GM12878 (cell line): Measurements from ENCODE around the gene OR2T11. TPM values are rescaled to one million over a fixed set of nuclear protein-coding genes. Genes with fewer than 3 reads are reported as not detected.

Experiments used
- ATAC-seq: fragments of 200-7000 bp; cut with Tn5 transposase; 3 replicates; pipeline ENCODE4 v1.9.1; 2020; ENCODE audit warnings: mild to moderate bottlenecking, moderate library complexity
- BruUV-seq: library from RNA; stranded (reverse); fragments of 400-500 nt; replicated peaks from 2 replicates; lab custom pipeline; 2021; lab: Mats Ljungman, UMichigan
- CTCF ChIA-PET: fragments of 300-600 bp; sonication (Branson Sonifier 250); formaldehyde crosslinking; extraction: SDS; loops from one replicate; lab custom pipeline; 2021; ENCODE audit warnings: inconsistent platforms; lab: Yijun Ruan, JAX
- POLR2A ChIA-PET: fragments of 350-600 bp; formaldehyde crosslinking; extraction: SDS; loops from one replicate; lab custom pipeline; 2021; ENCODE audit warnings: inconsistent platforms; lab: Charles Lee
- RAD21 ChIA-PET: fragments of 300-600 bp; sonication (Branson Sonifier 250); formaldehyde crosslinking; loops from one replicate; lab custom pipeline; 2023; ENCODE audit warnings: antibody characterized with exemption; ENCODE audit not compliant: unreplicated experiment; lab: Charles Lee
- SMC1A ChIA-PET: fragments of 300-600 bp; sonication (Branson Sonifier 250); formaldehyde crosslinking; loops from one replicate; lab custom pipeline; 2023; ENCODE audit not compliant: unreplicated experiment, uncharacterized antibody; lab: Charles Lee
- DNase-seq: peaks from one replicate; pipeline ENCODE4 v3.0.0-alpha.2; 2011; ENCODE audit warnings: low read depth, low spot score
- FAIRE-seq: peaks from 3 replicates; lab custom pipeline; 2011; peaks lifted over from hg19 to GRCh38; lab: Jason Lieb, UNC
- H2AFZ ChIP-seq: 2 replicates; pipeline ENCODE4 v1.6.0; 2011; ENCODE audit warnings: low read depth, low read length, control low read depth; ENCODE audit not compliant: control insufficient read depth
- H3K27ac ChIP-seq: 2 replicates; pipeline ENCODE4 v1.5.1; 2011; ENCODE audit warnings: control low read depth; ENCODE audit not compliant: control insufficient read depth, insufficient read depth
- H3K27me3 ChIP-seq, 2 experiments: replicated peaks in 1 of 2; 2 replicates each; pipeline versions ENCODE4 v1.6.0 to v1.6.1; 2011; ENCODE audit warnings: low read length in 1 of 2; ENCODE audit not compliant: control insufficient read depth in 2 of 2, insufficient read depth in 2 of 2
- H3K36me3 ChIP-seq, 2 experiments: 2 replicates each; pipeline ENCODE4 v1.5.1; 2011; ENCODE audit warnings: low read length in 1 of 2; ENCODE audit not compliant: control insufficient read depth in 2 of 2, insufficient read depth in 2 of 2
- H3K4me1 ChIP-seq: 2 replicates; pipeline ENCODE4 v1.6.1; 2011; ENCODE audit warnings: mild to moderate bottlenecking, low read length, moderate library complexity, mixed read lengths; ENCODE audit not compliant: control insufficient read depth, insufficient read depth
- H3K4me2 ChIP-seq: 2 replicates; pipeline ENCODE4 v1.6.0; 2011; ENCODE audit warnings: control low read depth; ENCODE audit not compliant: control insufficient read depth, insufficient read depth
- H3K4me3 ChIP-seq: fragments of 200-600 bp; sonication (generic); 2 replicates; pipeline ENCODE4 v1.5.1; 2016
- H3K79me2 ChIP-seq: 2 replicates; pipeline ENCODE4 v1.6.0; 2011; ENCODE audit warnings: low read length; ENCODE audit not compliant: control insufficient read depth, insufficient read depth
- H3K9ac ChIP-seq: 2 replicates; pipeline ENCODE4 v1.8.0; 2011; ENCODE audit warnings: low read length, control low read depth, mixed read lengths; ENCODE audit not compliant: control insufficient read depth, insufficient read depth
- H3K9me3 ChIP-seq: replicated peaks from 3 replicates; pipeline ENCODE4 v1.5.1; 2011; ENCODE audit warnings: mild to moderate bottlenecking, low read length; ENCODE audit not compliant: control insufficient read depth, insufficient read depth
- H4K20me1 ChIP-seq: 2 replicates; pipeline ENCODE4 v1.6.0; 2011; ENCODE audit not compliant: control insufficient read depth, insufficient read depth
- CBFB ChIP-seq: IDR thresholded peaks from 2 replicates; pipeline ENCODE4 v1.6.1; 2016; ENCODE audit warnings: antibody characterized with exemption, low read depth
- EED ChIP-seq: sonication (generic); IDR thresholded peaks from 2 replicates; pipeline ENCODE4 v1.6.1; 2016; ENCODE audit warnings: antibody characterized with exemption, low read depth
- HCFC1 ChIP-seq: fragments of 150-350 bp; IDR thresholded peaks from 2 replicates; pipeline ENCODE4 v1.6.1; 2014; ENCODE audit warnings: low read length
- HDAC6 ChIP-seq: fragments of 200-600 bp; sonication (generic); IDR thresholded peaks from one replicate; pipeline ENCODE4 v1.8.0; 2017; ENCODE audit warnings: antibody characterized with exemption; ENCODE audit not compliant: unreplicated experiment
- MXI1 ChIP-seq: fragments of 150-350 bp; IDR thresholded peaks from 2 replicates; pipeline ENCODE4 v1.6.1; 2011; ENCODE audit warnings: low read depth, mild to moderate bottlenecking, inconsistent platforms, low read length, improper control_type of control experiment
- RFX5 ChIP-seq: IDR thresholded peaks from 2 replicates; pipeline ENCODE4 v1.6.1; 2011; ENCODE audit warnings: low read depth, low read length, improper control_type of control experiment
- ZNF622 ChIP-seq: fragments of 450-650 bp; IDR thresholded peaks from 2 replicates; pipeline ENCODE4 v1.6.1; 2017; ENCODE audit warnings: mild to moderate bottlenecking, inconsistent platforms
- WGBS: methylation state at CpG from one replicate; pipeline ENCODE4 v1.1.6; 2016; ENCODE audit warnings: low lambda C conversion rate; ENCODE audit not compliant: insufficient replicate concordance, insufficient coverage; ENCODE audit errors: missing lambda C conversion rate; 5-methylcytosine and 5-hydroxymethylcytosine counted together
- in situ Hi-C: fragments of 300-500 bp; cut with MboI; formaldehyde crosslinking; loops from 9 replicates; pipeline ENCODE4 v1.14.3; 2018; ENCODE audit warnings: mixed read lengths
- intact Hi-C: fragments of 100-400 bp; cut with micrococcal nuclease; formaldehyde crosslinking; loops from one replicate; pipeline ENCODE4 v1.14.2; 2022; ENCODE audit not compliant: unreplicated experiment
- polyA plus RNA-seq, 11 experiments: library from polyadenylated mRNA; depleted of rRNA in 4 of 11; unstranded in 6 of 11; stranded (reverse) in 5 of 11; fragments of >200 nt; fragmentation: Nextera tagmentation in 4 of 11; fragmentation: Illumina TruSeq in 1 of 11; extraction: Ambion mirVana in 4 of 11; extraction: Trizol in 1 of 11; gene quantifications; 1 replicate in 1 of 11; 2 replicates in 10 of 11; pipeline versions ENCODE4 v1.2.1 to v1.2.3, GENCODE V29; 2011 to 2016; ENCODE audit warnings: inconsistent platforms in 2 of 11, missing spikeins in 2 of 11, low read depth in 1 of 11
- total RNA-seq, 4 experiments: library from RNA; depleted of rRNA in 3 of 4; stranded (reverse); fragments of >200 nt in 3 of 4; fragmentation: Illumina TruSeq in 1 of 4; extraction: Trizol in 1 of 4; gene quantifications; 2 replicates each; pipeline versions ENCODE4 v1.2.1 to v1.2.3, GENCODE V29; 2013 to 2021
- TF ChIP-seq, protein P1 (sequence below): fragments of 450-650 bp; IDR thresholded peaks from 2 replicates; pipeline ENCODE4 v1.6.1; 2017; ENCODE audit warnings: low read depth, mild to moderate bottlenecking, moderate library complexity

OR2T11 gene
- total and polyA plus RNA-seq, 10 of the 15 experiments (the other 5 are each of a cell fraction or from before 2014, with no cell fraction given), result not detected

DNA sequence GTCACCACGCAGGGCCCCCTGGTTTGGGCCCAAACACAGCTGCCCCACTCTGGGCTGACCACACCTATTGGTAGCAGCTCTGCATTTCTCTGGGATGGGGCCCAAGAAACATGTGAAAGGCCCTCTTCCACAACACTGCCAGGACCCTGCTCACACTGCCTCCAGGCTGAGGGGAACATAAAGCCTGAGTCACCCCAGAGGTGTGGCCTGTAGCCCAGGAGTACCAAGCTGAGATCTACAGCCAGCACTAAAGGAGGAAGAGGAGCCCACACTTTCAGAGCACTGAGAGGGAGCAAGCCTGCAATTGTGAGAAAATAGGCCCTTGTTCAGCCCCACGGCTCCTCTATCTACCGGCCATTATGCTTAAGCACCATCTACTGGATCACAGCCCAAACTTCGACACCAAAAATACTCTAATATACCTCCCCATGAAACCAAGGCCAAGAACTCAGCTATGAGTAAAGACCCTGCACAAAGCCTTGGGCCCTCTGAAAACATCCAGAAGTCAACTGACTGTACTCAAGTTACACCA, 22.9 kb downstream of the OR2T11 start:
- ChIA-PET SMC1A (no interaction called here), CTCF (no interaction called here)
- Histone ChIP-seq H3K9ac (no peak overlapping the region), H3K4me3 (no peak overlapping the region), H3K27me3 (no peaks in the 10 kb centered on the region), H3K79me2 (no peaks in the 10 kb centered on the region), H3K9me3 (no peaks in the 10 kb centered on the region), H3K36me3 (no peaks in the 10 kb centered on the region), H2AFZ (no peak overlapping the region)
- WGBS, result no CpG with 5 or more reads among the region's 4 CpGs
- ATAC-seq, result no peak
- TF ChIP-seq MXI1 (no peak), HCFC1 (no peak), CBFB (no peak), ZNF622 (no peak), EED (no peak), HDAC6 (no peak), RFX5 (no peak)
- TF ChIP-seq, protein P1, sequence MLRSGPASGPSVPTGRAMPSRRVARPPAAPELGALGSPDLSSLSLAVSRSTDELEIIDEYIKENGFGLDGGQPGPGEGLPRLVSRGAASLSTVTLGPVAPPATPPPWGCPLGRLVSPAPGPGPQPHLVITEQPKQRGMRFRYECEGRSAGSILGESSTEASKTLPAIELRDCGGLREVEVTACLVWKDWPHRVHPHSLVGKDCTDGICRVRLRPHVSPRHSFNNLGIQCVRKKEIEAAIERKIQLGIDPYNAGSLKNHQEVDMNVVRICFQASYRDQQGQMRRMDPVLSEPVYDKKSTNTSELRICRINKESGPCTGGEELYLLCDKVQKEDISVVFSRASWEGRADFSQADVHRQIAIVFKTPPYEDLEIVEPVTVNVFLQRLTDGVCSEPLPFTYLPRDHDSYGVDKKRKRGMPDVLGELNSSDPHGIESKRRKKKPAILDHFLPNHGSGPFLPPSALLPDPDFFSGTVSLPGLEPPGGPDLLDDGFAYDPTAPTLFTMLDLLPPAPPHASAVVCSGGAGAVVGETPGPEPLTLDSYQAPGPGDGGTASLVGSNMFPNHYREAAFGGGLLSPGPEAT, result no peak
- TF ChIP-seq, all 136 proteins: peak for 0
- FAIRE-seq (no peak), DNase-seq (no peak)
- Histone ChIP-seq H3K27ac (no peak overlapping the region), H4K20me1 (no peaks in the 10 kb centered on the region), H3K4me2 (no peak overlapping the region), H3K4me1 (no peaks in the 10 kb centered on the region)
- no TSS peak for BruUV-seq
- in situ Hi-C loops (no loop called here), intact Hi-C loops (no loop called here)
- POLR2A ChIA-PET, result no interaction called here
- RAD21 ChIA-PET, result no interaction called here
